Upper lobe of left lung (tissue), 6 donors: ENCODE results near the gene COL6A1. TPM values are rescaled to one million over a fixed set of nuclear protein-coding genes. Genes with fewer than 3 reads are reported as not detected.

Source experiments
- ATAC-seq, 2 donors: fragments of 200-7000 bp; cut with Tn5 transposase; one replicate each; pipeline ENCODE4 v1.9.1; 2022; ENCODE audit warnings: mild to moderate bottlenecking in 2 of 2, moderate library complexity in 2 of 2; ENCODE audit not compliant: low FRiP score in 2 of 2
- DNase-seq, 2 donors: peaks; one replicate each; pipeline ENCODE4 v3.0.0-alpha.2; 2019 to 2020
- H3K27ac ChIP-seq, 4 donors: fragments of 200-600 bp; sonication (generic); one replicate each; pipeline ENCODE4 v1.5.1; 2016 to 2019
- H3K27me3 ChIP-seq, 4 donors: fragments of 200-600 bp; sonication (generic); one replicate each; pipeline ENCODE4 v1.5.1; 2017 to 2019
- H3K36me3 ChIP-seq, 4 donors: fragments of 200-600 bp; sonication (generic); one replicate each; pipeline ENCODE4 v1.5.1; 2016 to 2019
- H3K4me1 ChIP-seq, 4 donors: fragments of 200-600 bp; sonication (generic); one replicate each; pipeline ENCODE4 v1.5.1; 2018 to 2019
- H3K4me3 ChIP-seq, 4 donors: fragments of 200-600 bp; sonication (generic); one replicate each; pipeline ENCODE4 v1.5.1; 2017 to 2019; ENCODE audit warnings: mild to moderate bottlenecking in 2 of 4, moderate library complexity in 1 of 4
- H3K9me3 ChIP-seq, 4 donors: fragments of 200-600 bp; sonication (generic); one replicate each; pipeline ENCODE4 v1.5.1; 2018 to 2019
- EP300 ChIP-seq, 4 donors: sonication (generic); formaldehyde crosslinking; IDR thresholded peaks; one replicate each; pipeline ENCODE4 v1.5.1; 2017; ENCODE audit warnings: antibody characterized with exemption in 4 of 4, control low read depth in 2 of 4
- POLR2A ChIP-seq, 4 donors: fragments of 450-650 bp; IDR thresholded peaks; one replicate each; pipeline ENCODE4 v1.5.1; 2016 to 2017; ENCODE audit warnings: antibody characterized with exemption in 4 of 4, mild to moderate bottlenecking in 2 of 4
- POLR2AphosphoS5 ChIP-seq, 2 donors: sonication (generic); formaldehyde crosslinking; IDR thresholded peaks; one replicate each; pipeline ENCODE4 v1.5.1; 2017; ENCODE audit warnings: antibody characterized with exemption in 2 of 2
- WGBS, 2 donors: methylation state at CpG; one replicate each; pipeline ENCODE4 v1.1.5; 2017 to 2018; 5-methylcytosine and 5-hydroxymethylcytosine counted together
- total RNA-seq, 6 donors: library from RNA; depleted of rRNA in 4 of 6; stranded (reverse); fragments of >200 nt in 4 of 6; gene quantifications; one replicate each; pipeline versions ENCODE4 v1.1.0 to v1.2.1, GENCODE V29; 2016 to 2021
- TF ChIP-seq, protein P1 (sequence below), 6 experiments: fragments of 450-650 bp in 4 of 6; fragments of 200-600 bp in 2 of 6; sonication (generic) in 2 of 6; IDR thresholded peaks; one replicate each; pipeline ENCODE4 v1.5.1; 2016 to 2019; ENCODE audit warnings: antibody characterized with exemption in 6 of 6
- donor health status: DM: no; HTN: no; CAD: no; lungs with moderate emphysema.
- donor health status: DM: no; HTN: yes; CAD: no; lungs with severe emphysema.

The COL6A1 gene
- total RNA-seq, 6 donors from 2014 or later = 61.9 to 351 (median 205) TPM

DNA sequence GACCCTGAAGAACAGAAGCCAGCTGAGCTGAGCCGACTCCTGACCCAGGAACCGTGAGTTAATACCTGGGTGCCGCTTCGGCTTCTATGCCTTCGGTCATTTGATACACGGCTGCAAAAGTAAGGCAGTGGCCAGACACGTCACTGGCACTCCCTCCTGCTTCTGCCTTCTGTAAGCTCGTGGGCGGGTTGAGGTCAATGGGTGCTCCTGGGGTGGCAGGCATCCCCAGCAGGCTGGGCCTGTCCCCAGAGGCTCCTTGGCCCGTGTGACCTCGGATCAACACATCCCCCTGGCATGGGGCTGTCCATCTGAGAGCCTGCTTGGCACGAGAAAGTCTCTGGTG, 35.7 kb upstream of the COL6A1 start:
- ATAC-seq = no peak
- no peak overlapping the region for H3K27ac ChIP-seq
- DNase-seq = peak in 1 of 2 donors; percentile 34
- TF ChIP-seq EP300 (IDR thresholded peaks at IDR 0.05) = no peak
- TF ChIP-seq POLR2AphosphoS5 (IDR thresholded peaks at IDR 0.05) = no peak
- TF ChIP-seq, protein P1, sequence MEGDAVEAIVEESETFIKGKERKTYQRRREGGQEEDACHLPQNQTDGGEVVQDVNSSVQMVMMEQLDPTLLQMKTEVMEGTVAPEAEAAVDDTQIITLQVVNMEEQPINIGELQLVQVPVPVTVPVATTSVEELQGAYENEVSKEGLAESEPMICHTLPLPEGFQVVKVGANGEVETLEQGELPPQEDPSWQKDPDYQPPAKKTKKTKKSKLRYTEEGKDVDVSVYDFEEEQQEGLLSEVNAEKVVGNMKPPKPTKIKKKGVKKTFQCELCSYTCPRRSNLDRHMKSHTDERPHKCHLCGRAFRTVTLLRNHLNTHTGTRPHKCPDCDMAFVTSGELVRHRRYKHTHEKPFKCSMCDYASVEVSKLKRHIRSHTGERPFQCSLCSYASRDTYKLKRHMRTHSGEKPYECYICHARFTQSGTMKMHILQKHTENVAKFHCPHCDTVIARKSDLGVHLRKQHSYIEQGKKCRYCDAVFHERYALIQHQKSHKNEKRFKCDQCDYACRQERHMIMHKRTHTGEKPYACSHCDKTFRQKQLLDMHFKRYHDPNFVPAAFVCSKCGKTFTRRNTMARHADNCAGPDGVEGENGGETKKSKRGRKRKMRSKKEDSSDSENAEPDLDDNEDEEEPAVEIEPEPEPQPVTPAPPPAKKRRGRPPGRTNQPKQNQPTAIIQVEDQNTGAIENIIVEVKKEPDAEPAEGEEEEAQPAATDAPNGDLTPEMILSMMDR (IDR thresholded peaks at IDR 0.05) = no peak
- no peak for TF ChIP-seq POLR2A (IDR thresholded peaks at IDR 0.05)
- 80 to 85% methylated on average over 12 of the region's 12 CpGs for WGBS, 2 donors
- no peak overlapping the region for H3K4me3 ChIP-seq
- H3K36me3 ChIP-seq = no peaks in the 10 kb centered on the region
- H3K9me3 ChIP-seq = no peaks in the 10 kb centered on the region
- peaks cover 0 to 8% (median 1%) of the 10 kb centered on the region in 4 donors for H3K4me1 ChIP-seq
- no peaks in the 10 kb centered on the region for H3K27me3 ChIP-seq

DNA sequence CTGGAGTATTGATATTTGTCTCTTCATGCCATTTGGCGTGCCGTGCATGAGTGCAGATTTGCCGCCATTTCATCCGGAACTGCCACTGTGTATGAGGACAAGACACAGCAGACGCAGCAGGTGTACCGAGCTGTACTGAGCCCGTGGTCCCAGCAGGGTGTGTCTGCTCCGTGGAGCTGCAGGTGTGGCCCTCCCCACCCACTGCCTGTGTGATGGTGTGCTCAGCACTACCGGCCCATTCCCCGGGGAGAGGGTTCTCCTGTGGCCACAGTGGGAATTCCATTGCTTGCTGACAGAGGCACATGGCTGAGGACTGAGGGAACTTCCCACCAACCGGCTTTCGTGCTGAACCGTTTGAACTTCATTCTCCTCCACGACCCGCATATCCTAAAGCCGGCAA, 34.3 kb upstream of the COL6A1 start:
- 92% methylated on average over 14 to 16 of the region's 16 CpGs for WGBS, 2 donors
- no peak overlapping the region for H3K27ac ChIP-seq
- H3K4me1 ChIP-seq = peaks cover 0 to 8% (median 3%) of the 10 kb centered on the region in 4 donors
- no peak overlapping the region for H3K4me3 ChIP-seq
- TF ChIP-seq, protein P1 (IDR thresholded peaks at IDR 0.05) = no peak
- TF ChIP-seq EP300 (IDR thresholded peaks at IDR 0.05) = no peak
- no peak for TF ChIP-seq POLR2AphosphoS5 (IDR thresholded peaks at IDR 0.05)
- TF ChIP-seq POLR2A (IDR thresholded peaks at IDR 0.05) = no peak
- no peaks in the 10 kb centered on the region for H3K27me3 ChIP-seq
- H3K9me3 ChIP-seq = no peaks in the 10 kb centered on the region
- DNase-seq (peak in 1 of 2 donors; percentile 44), ATAC-seq (no peak)
- no peaks in the 10 kb centered on the region for H3K36me3 ChIP-seq

GRCh38 chr21:45947716-45948255, 33.8 kb upstream of the COL6A1 start:
- 87 to 90% methylated on average over 16 of the region's 16 CpGs for WGBS, 2 donors
- TF ChIP-seq, protein P1 (IDR thresholded peaks at IDR 0.05) = no peak
- no peak for TF ChIP-seq EP300 (IDR thresholded peaks at IDR 0.05)
- no peak for TF ChIP-seq POLR2A (IDR thresholded peaks at IDR 0.05)
- TF ChIP-seq POLR2AphosphoS5 (IDR thresholded peaks at IDR 0.05) = no peak
- Histone ChIP-seq H3K36me3 (no peaks in the 10 kb centered on the region), H3K9me3 (no peaks in the 10 kb centered on the region), H3K27ac (no peak overlapping the region), H3K4me3 (no peak overlapping the region), H3K27me3 (no peaks in the 10 kb centered on the region), H3K4me1 (peaks cover 0 to 8% (median 3%) of the 10 kb centered on the region in 4 donors)
- no peak for ATAC-seq
- DNase-seq = peak in 1 of 2 donors; percentile 60

DNA sequence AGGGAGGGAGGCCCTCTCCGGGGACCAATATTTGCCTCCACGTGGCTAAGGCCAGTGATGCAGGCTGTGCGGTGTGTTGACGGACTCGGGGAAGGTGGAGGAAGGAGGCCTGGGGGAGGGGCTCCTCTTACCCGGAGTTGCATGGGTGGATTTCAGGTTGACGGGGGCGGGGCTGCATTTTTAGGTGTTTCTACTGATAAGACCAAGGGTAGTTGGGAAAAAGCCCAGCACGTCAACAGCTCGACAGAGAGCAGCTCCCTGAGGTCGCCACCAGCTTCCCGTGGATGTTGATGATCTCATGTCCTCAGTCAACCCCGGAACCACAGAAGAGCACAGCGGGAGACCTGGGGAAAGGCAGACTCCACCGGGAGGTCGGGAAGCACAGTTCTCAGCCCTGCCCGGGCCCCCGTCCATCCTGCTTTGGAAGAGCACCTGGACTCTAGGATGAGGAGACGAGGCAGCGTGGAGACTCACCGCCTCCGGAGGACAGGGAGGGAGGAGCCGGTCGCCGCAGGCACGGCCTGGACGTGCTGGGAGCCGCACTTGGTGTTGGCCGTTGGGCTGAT, 32.9 kb upstream of the COL6A1 start:
- Histone ChIP-seq H3K4me1 (peaks cover 0 to 8% (median 3%) of the 10 kb centered on the region in 4 donors), H3K36me3 (no peaks in the 10 kb centered on the region), H3K27me3 (no peaks in the 10 kb centered on the region), H3K27ac (no peak overlapping the region), H3K4me3 (no peak overlapping the region), H3K9me3 (no peaks in the 10 kb centered on the region)
- no peak for ATAC-seq
- no peak for TF ChIP-seq POLR2A (IDR thresholded peaks at IDR 0.05)
- TF ChIP-seq EP300 (IDR thresholded peaks at IDR 0.05) = no peak
- TF ChIP-seq, protein P1 (IDR thresholded peaks at IDR 0.05) = no peak
- TF ChIP-seq POLR2AphosphoS5 (IDR thresholded peaks at IDR 0.05) = no peak
- peak in 1 of 2 donors; percentile 65 for DNase-seq
- 71 to 74% methylated on average over 14 to 28 of the region's 29 CpGs for WGBS, 2 donors
